Hindlimb muscle (tissue), 1 donor: ENCODE data around the gene LRRFIP1. TPM values are rescaled to one million over a fixed set of nuclear protein-coding genes. Genes with fewer than 3 reads are reported as not detected.

Experiments used
- DNase-seq: peaks from one replicate; pipeline ENCODE4 v3.0.0-alpha.2; 2013
- polyA plus RNA-seq: library from polyadenylated mRNA; unstranded; fragments of 120-200 nt; gene quantifications from one replicate; pipeline ENCODE4 v1.2.1, GENCODE V29; 2013; ENCODE audit not compliant: insufficient read length

LRRFIP1 gene
- polyA plus RNA-seq, 1 donor, result 184 TPM

DNA sequence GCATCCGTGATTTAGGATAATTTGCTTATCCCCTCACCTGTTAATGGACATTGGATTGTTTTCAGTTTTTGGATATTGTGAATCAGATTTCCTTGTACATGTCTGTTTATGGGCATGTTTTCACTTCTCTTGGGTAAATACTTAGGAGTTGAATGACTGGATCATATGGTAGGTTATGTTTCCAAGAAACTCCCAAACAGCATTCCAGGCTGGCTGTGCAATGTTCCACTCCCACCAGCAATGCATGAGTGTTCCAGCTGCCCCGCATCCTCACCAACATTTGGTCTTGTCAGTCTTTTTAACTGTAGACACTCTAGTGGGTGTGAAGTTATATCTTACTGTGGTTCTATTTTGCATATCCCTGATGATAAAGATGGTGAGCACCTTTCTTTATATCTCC lies 8.9 kb upstream of the LRRFIP1 start:
- no peak for DNase-seq

DNA sequence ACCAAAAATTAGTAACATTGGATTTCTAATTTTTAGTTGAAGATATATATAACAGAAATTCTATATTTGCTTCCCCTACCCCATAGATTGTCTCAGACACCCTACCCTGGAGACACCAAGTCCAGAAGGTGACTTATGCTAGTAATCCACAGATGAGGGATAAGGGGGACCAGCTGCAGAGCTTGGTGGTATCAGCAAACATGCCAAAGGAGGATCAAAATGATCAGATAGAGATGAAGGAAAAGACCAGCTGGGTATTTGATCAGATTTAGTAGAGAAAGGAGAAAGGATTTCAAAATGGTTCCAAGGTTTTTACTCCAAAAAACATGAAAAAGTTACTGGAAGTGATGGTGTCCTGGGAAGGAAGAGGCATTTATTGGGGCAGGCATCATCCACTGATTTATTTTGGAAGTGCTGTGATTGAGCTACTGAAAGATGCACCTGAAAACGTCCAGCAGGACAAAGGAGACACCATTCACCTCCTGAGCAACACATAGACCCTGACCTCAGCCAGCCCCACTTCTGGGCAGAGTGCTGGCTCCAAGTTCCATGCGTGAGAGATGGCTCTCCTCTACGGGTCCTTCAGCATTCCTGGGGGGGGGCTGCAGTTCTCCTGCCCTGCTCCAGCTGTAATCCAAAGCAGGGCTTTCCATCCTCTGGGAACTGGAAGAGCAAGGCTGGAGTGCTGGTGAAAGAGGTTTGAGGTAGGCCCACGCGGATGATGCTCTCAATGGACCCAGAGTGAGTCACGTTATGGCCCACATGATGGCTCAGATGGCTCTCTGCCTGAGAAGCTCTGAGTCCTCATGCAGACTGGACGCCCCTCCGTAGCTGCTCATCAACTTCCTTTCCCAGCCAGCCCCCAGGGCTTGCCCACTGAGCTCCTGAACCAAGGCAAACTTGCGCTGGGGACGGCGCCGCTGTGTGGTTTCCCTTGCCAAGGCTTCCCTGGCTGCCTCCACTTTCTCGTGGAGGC lies 3.7 kb upstream of the LRRFIP1 start:
- no peak for DNase-seq

DNA sequence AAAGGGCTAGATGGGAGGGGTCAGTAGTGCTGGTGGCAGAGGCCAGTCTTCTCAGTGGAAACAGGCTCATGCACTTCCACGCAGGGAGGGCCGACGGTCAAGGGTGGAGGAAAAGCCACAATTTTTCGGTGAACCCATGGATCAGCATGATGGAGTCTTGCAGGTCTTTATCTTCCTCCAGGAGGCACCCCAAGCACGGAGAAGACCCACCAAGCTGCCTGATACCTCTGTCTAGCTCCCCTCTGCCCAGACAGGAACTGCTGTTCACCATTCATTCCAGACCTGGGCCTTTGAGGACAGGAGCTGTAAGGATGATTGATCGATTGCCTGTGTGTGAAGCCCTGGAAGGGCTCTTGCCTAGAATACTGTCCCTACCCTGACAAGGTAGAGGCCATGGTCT lies 2.8 kb upstream of the LRRFIP1 start:
- DNase-seq, result no peak

GRCh38 chr2:237625216-237625705 lies 2.1 kb upstream of the LRRFIP1 start:
- DNase-seq, result no peak

DNA sequence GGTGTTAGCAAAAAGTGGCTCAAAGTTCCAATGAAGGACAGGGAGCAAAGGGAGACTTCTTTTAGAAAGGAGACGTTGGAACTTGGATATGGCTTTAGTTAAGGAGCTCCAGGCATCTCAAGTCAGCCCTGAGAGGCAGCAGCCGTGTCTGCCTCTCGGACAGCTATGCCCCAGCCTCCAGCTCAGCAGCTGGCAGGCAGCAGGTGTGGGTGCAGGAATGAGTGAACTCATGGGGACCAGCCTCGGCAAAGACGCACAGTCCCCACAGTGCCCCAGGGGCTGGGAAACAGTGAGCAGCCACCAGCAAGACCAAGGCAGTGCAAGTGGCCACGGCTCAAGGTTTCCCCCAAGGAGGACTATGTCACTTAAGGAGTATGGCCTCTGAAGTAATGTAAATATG lies 1.6 kb upstream of the LRRFIP1 start:
- no peak for DNase-seq

DNA sequence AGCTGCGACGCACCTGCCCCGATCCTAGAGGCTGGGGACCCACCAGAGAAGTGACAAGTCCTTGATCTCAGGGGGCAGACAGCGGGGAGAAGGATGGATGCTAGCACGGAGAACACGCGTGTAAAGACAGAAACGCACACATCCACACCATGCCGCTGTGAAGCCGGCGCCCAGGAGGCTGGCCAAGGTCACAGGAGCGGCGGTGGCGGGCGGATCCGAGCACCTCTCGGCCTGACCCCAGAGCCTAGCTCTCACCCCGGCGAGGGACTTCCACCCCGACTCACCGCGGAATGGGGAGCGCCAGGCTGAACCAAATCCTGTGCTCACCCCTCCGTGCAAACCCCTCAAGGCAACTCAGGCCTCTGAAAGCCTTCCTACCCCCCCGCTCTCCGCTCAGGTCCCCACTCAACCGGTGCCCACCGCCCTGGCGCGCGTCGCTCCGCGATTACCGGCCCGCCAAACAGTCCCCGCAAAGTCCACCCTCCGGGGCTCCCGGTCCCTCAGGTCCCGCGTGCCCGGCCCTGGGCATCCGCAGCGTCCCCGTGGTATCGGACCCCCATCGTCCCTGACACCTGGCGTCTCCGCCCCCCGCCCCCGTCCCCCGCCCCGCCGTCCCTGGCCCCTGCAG lies 460 bp upstream of the LRRFIP1 start:
- DNase-seq, result no peak

GRCh38 chr2:237628247-237629187 lies 1.1 kb downstream of the LRRFIP1 start:
- DNase-seq, result no peak

DNA sequence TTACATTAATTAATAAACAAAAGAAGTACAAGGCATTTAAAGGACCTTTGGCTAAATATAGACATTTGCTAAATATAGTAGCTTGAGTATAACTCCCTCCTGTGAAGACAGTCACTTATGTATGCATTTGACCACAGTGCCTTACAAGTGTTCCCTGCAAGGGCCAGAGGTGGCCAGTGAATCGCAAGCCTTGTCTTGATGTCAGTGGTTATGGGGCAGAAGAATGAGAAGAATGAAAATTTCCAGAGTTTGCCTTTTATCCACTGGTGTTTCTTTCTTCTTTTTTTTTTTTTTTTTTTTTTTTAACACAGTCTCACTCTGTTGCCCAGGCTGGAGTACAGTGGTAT lies 1.8 kb downstream of the LRRFIP1 start:
- no peak for DNase-seq

DNA sequence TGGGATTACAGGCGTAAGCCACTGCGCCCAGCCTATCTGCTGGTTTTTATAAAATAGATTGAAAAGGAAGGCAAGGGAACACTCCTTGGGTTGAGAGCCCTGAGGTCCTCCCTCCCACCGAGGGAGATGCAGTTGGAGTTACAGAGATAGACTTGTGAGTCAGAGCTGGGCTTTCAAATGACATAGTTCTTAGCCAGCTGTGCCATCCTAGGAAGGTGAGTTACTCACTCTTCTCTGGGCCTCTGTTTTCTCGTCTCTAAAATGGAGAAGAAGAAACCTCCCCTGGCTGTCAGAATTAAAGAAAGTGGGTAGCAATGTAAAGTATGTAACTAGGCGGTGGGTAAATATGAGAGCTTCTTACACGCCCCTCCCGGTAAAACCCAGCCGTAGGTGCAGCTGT lies 2.4 kb downstream of the LRRFIP1 start:
- no peak for DNase-seq

- DNase-seq, result no peak
Measured at GRCh38 chr2:237630216-237631000, 3.0 kb downstream of the LRRFIP1 start.

DNA sequence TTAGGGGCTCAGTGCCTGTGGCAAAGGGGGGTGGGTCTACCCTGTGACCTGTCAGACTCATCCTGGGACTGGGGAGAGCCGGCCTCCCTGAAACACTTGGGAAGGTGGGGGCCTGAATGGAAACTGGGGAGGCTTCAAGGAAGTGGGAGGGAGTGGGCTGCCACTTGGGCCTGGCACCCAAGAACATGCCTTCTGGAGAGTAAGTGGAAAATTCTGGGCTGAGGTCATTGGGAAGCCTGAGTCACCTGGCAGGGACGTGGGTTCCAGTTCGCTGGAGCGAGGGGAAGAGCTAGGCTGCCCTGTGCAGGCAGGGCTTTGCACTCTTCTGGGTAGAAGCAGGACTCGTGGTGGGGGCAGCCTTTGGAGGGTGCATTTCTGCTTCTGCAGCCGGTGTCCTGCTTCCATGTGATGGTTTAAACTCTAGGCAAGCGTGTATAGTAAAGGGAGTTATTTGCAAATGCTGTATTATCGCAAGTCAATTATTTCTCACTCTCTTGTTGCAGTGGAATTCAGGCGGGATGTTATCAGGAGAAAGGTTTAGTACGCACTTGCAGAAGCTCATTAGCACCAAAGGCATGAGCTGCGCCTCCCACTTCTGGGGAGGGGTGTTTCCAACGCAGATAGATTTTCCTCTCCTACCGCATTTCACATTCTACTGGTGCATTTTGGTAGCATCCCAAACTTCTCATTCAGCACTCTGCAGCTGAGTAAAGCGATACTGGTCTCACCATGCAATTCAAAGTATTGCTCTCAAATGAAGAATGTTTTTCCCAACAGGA lies 3.8 kb downstream of the LRRFIP1 start:
- no peak for DNase-seq

- no peak for DNase-seq
Measured at GRCh38 chr2:237631801-237632585, 4.6 kb downstream of the LRRFIP1 start.

- no peak for DNase-seq
Measured at GRCh38 chr2:237633061-237633561, 5.7 kb downstream of the LRRFIP1 start.

GRCh38 chr2:237636578-237636977 lies 9.2 kb downstream of the LRRFIP1 start:
- DNase-seq, result no peak

DNA sequence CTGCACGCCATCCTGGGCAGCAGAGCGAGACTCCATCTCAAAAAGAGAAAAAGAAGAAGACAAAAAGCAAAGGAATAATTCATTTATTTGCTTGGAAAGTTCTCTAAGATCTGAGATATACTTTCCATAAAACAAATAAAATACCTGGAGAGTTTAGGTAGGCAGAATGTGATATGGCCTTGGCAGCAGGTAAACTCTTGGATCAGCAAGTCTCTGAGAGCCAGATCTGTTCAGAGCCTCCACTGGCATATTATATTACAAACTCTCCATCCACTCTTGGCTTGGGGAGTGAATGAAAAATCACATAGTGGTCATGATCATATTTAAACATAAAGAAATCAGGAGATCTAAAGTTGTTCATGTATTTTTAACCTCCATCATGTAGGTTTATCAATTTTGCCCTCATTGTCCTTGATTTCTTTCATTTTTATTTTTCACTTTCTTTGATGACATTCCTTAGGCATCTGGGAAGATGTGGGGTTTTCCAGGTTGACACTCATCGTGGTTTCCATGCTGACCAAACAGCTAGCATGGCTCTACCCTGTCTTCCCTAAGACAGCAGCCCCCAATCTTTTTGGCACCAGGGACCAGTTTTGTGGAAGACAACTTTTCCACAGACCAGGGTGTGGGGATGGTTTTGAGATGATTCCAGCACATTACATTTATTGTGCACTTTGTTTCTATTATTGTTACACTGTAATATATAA lies 10.2 kb downstream of the LRRFIP1 start:
- DNase-seq, result no peak

DNA sequence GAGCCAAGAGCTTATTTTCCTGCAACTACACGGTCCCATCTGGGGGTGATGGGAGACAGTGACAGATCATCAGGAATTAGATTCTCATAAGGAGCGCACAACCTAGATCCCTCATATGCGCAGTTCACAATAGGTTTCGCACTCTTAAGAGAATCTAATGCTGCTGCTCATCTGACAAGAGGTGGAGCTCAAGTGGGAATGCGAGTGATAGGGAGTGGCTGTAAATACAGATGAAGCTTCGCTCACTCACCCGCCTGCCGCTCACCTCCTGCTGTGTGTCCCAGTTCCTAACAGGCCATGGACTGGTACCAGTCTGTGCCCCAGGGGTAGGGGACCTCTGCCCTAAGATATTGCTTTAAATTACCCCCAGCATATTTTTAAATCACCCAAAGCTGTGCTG lies 10.8 kb downstream of the LRRFIP1 start:
- DNase-seq, result no peak

DNA sequence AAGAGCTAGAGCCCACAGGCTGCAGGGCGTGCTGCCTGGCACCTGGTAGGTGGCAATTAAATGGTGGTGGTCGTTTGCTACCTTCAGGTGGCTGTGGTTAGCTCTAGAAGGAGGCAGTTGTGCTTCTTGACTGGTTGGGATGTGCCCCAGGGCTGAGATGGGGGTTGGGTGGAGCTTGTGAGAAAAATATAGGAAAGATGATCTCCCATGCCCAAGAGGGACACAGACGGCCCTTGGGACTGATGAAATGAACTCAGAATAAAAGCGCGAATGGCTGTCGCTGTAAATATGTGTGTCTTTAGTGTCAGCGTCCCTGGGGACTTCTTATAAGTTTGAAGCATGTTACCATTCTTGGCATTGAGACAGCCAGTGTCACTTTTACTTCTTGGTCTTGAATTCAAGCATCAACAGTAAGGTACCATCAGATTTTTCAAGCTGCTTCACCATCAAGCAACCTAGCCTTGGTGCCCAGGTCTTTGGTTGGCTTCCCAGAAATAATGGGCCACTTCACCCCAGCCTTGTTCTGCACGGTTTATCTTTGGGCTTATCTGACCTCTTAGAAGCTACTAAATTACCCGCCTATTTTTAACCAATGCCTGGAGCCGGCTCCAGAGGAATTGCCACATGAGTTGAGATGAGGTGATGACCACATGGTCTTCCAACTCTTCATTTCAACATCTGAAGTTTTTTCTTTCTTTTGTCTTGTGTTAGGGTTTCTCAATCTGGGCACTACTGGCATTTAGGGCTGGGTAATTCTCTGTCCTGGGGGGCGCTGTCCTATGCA lies 11.9 kb downstream of the LRRFIP1 start:
- no peak for DNase-seq

GRCh38 chr2:237639836-237640220 lies 12.4 kb downstream of the LRRFIP1 start:
- DNase-seq, result no peak
